Measurements from ENCODE around the gene TENM3.
A peak's percentile ranks its signal among the peaks of the same experiment; 100 is the strongest.

TENM3 gene

GRCh38 chr4:182475539-182475938 lies 232.3 kb downstream of the TENM3 start:
- no peak for DNase-seq

DNA sequence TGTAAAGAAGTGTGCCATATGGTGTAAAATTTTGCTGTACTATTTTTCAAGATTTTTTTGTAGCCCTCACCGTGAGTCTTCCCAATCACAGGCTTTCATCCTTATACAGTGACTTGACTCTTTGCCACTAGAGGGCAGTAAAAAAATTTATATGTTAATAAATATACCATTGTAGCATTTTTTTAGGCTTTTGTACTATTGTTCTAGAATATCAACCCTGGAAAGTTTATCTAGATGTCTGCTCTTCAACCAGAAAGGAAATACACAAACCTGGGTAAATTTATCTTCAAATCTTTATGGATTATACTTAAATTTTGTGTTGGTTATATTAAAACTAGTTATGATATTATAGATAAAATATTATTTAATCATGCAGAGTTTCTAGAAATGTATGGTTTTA lies 235.3 kb downstream of the TENM3 start:
- DNase-seq: peak; percentile 60

DNA sequence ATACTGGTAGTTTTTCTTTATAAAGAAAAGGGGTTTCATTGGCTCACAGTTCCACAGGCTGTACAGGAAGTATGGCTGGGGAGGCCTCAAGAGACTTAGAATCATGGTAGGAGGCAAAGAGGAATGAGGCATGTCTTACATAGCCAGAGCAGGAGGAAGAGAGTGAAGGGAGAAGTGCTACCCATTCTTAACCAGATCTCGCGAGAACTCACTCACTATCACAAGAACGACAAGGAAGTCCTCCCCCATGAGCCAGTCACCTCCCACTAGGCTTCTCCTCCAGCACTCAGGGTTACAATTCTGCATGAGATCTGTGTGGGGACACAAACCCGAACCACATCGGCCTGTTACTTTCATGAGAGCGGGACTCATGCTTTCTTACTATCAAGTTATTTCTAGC lies 240.5 kb downstream of the TENM3 start:
- DNase-seq: no peak

- no peak for DNase-seq
Observed at GRCh38 chr4:182486881-182487280, 243.7 kb downstream of the TENM3 start.

DNA sequence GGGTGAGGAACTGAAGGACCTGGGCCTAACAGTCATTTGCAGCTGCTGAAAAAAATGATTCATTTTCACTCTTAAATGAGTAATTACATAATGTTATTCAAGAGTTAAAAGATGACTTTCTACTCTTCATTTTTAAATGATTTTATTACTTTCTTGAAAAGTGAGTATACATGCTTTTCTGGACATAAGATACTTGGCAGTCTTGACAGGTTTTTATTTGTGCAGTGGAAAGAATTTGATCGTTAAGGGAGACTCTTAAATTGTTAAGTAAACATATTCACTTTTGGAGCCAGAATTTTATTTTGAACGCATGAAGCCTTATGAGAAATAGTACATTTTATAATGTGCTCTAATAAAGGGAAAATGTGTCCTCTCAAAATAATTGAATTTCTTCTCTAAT lies 245.7 kb downstream of the TENM3 start:
- DNase-seq: no peak

DNA sequence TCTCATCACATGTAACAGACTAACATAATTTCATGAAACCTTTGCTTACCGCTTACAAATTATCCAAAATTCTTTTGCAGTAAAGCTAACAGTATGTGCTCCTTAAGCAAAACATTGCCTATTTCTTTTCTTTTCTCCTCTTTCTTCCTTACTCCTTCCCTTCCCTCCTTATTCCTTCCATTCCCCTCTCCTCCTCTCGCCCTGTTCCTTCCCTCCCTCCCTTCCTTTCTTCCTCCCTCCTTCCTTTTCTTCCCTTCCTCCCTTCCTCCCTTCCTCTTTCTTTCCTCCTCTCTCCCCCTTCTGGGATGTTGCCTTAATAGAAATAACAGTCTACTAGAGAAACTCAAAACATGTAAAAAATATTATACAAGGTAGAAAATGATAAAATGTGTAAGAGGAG lies 246.4 kb downstream of the TENM3 start:
- no peak for DNase-seq

DNA sequence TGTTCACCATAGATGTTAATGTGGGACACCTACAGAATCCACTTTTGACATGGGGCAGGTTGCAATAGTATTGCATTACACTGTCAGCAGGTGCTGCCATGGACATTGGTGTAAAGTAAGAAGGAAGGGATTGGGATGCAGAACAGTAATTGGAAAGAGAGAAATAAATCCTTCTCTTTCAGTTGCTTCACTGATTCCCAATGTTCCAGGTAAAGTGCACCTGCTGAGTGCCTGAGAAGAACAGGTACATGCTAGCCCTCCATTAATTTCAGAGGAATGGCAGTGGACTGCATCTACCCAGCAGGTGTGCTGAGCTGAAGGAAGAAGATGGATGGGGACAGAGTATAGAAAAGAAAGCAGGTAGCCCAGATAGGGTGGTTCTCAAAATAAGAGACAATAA lies 248.5 kb downstream of the TENM3 start:
- no peak for DNase-seq

DNA sequence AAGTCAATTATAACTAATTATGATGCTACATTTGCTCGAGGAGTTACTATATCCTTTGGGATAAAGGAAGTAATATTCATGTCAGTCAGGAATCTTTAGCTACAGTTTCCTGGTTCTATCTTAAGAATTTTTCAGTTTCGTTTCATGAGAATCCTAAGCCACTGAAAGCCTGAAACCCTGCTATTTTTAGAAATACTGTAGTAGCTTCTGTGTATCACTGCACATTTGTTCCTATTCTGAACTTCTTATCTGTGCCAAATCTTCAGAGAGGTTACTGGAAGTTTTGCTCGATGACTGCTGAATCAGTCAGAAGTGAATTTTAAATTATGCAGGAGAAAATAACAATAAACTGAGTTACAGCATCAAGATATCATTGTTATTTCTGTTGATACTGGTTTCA lies 249.2 kb downstream of the TENM3 start:
- DNase-seq: no peak

DNA sequence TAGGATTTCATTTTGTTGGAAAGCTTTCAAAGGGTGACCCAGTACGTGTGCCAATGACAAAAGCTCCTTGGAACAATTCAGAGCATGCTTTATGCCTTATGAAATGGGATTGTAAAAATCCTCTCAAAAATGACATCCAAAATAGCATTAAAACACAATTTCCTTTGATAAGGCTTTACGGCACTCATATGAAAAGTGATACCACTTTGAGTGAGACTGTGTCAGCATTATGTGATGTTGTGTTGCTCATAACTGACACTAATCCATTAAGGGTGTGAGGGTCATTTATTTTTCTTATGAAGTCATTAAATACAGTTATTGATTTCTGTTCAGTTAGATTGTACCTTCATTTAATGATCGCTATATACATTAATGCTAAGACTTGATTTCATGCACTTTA lies 250.2 kb downstream of the TENM3 start:
- DNase-seq: no peak

DNA sequence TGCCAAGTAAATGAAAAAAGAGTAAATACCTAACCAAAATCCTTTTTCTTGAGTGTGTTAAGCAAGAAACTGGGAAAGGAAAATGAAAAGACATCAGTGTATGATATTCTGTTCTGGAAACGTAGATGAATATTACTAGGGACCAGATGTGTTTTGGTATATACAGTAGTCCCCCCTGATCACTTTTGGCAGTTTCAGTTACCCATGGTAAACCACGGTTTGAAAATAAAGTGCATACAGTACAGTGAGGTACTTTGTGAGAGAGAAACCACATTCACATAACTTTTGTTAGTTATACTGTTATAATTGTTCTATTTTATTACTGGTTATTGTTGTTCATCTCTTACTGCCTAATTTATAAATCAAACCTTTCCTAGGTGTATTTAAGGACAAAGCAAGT lies 250.9 kb downstream of the TENM3 start:
- no peak for DNase-seq

DNA sequence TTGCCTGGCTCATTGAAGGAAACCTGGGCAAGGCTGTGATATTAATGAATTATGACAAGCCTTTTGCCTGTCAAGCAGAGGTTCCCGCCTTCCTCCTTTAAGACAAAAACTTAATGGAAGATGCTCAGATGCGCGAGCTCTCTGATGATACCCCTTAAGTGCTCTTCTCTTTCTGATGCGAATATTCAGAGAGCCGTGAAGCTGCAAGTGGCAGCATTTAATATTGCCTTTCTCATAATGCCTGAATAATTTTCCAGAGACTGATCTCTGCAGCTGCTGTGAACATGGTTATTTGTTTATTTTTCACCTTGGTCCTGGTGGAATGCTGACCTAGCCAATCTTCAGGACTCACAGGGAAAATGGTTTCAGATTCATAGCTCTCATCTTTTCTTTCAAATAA lies 251.8 kb downstream of the TENM3 start:
- no peak for DNase-seq

DNA sequence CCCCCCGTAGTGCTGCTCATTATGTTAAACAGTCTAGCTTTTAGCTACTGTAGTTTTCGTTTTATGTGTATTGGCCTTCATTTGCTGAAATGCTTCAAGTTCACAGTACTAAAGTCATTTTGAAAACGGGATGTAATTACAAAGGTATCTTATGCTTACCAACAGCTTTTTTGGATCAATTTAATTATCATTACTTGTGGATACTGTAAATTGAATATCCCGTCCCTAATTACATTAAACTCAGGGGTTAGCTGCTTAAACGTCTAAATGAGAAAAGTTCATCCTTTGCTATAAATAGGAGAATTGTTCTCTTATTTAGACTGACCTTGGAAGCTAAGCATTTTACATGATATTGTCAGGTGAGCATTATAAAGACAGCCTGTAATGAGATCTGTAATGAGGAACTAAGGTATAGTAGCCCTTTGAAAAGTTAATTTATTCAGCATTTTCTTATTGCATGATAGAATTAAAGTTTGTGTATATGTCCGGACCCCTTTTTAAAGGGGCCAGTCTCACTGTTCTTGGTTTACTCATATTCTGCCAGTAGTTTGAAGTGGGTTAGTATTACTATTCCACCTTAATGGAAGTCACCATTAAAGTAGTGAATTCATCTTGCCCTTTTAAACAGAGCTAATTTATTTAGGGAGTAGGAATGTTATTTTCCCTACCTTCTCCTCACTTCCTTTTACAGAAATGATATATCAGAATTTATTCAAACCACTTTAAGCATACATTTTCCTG lies 252.6 kb downstream of the TENM3 start:
- DNase-seq: no peak

DNA sequence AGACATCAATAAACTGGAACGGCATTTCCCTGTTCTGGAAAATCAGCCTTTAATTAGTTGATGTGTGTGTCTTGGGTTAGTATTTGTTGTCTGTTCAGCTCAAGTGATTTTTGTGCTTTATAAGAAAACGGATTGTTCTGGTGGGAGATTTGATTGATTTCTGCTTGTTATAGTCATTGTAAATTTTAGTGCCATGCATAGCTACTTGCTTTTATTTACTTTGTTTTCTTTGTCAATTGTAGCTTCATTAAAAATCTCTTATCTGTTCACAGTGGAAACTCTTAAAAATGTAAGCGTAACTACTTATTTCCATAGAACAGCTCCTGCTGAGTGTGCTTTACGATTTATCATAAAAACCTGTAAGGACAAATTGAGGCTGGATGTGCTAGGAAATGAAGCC lies 253.2 kb downstream of the TENM3 start:
- no peak for DNase-seq

- no peak for DNase-seq
Observed at GRCh38 chr4:182502064-182502463, 258.9 kb downstream of the TENM3 start.

GRCh38 chr4:182504463-182504862 lies 261.3 kb downstream of the TENM3 start:
- no peak for DNase-seq

GRCh38 chr4:182507805-182508204 lies 264.6 kb downstream of the TENM3 start:
- DNase-seq: no peak

GRCh38 chr4:182510836-182511235 lies 267.6 kb downstream of the TENM3 start:
- DNase-seq: no peak

DNA sequence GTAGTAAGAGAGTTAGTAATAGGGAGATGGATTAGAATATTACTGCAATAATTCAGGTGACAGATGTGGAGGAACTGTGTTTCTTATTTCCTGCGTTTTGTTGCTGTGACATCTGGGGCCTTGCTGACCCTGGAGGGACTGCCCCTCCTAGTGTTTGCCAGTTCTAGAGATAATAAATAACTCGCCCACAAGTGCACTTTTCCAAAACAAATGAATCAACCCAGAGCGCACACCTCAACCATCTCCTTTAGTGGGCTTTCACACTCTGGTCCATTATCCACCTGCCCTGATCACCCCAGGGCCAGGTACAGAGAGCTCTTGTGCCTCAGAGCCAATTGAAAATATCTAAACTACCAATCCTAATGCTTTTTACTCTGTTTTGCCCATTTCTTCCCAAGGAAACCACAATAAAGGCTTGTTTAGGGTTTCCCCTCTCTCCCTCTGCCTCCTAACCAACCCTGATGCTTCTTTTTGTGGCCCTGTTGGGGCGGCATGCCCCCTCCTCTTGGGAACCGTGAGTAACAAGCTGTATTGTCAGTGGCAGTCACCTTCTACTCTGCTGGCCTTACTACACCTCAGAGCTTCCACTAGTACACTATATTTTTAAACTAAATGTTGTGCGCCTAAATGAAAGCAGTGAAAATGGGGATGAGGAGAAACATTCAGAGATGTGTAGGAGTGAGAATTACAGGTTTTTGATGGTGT lies 270.5 kb downstream of the TENM3 start:
- no peak for DNase-seq

DNA sequence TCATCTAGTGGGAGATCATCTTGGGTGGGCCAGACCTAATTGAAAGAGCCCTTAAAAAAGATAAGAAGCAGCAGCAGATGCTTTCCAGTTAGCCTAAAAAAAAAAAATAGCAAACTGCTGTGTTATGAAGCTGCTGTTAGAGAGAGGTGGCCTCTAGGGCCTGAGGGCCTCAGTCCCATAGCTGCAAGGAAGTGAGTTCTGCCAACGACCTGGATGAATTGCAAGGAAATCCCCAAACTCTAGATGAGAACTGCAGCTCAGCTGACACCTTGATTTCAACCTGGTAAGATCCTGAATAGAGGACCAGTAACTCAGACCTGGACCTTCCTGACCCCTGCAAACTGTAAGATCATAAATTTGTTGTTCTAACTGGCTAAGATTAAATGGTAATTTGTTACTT lies 275.2 kb downstream of the TENM3 start:
- no peak for DNase-seq

DNA sequence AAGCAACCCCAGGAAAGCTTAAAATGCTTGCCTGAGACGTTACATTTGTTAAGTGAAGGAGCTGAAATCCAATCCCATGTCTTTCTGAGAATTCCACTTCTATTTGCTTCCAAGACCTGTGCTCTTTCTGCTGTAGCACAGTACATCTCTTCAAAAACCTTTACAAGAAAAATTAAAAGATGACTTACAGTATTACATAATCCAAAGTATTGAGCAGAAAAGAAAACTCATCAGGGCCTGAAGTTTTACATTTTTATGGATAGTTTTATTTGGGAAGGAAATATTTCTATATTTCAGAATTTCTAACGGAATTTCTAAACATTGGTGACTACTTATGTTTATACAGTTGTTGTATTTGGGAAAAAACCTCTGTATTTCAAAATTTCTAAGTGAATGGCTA lies 276.3 kb downstream of the TENM3 start:
- no peak for DNase-seq

GRCh38 chr4:182521011-182521410 lies 277.8 kb downstream of the TENM3 start:
- no peak for DNase-seq

- no peak for DNase-seq
Observed at GRCh38 chr4:182528819-182529218, 285.6 kb downstream of the TENM3 start.

GRCh38 chr4:182530451-182530850 lies 287.2 kb downstream of the TENM3 start:
- DNase-seq: no peak

- no peak for DNase-seq
Observed at GRCh38 chr4:182531555-182532162, 288.5 kb downstream of the TENM3 start.

All from NCI-H1048 (cell line).